ENCODE measurements around the gene NDUFAF2.
"Not testable (repeated sequence)": the region's sequence is repeated elsewhere in the genome, so short reads cannot be mapped to it uniquely, and the experiment has no call there.

NDUFAF2 gene

DNA sequence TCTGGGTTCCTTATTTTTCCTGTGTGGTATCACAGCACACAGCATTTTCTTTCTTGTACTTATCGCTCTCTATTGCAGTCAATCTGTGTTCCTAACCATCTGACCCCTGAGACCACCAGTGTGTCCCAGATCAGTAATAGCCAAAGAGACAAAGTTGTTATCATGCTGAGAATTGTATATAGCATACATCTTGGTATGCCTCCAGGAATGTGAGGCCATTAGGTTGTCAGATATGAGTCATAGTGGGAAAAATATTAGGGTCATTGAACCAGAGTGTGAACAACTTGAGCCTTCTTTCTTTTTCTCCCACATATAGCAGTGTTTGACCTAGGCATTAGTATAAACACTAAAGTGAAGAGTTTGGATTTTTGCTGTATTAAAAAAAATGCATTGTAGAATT lies 106.3 kb downstream of the NDUFAF2 start:
- no peak for DNase-seq

DNA sequence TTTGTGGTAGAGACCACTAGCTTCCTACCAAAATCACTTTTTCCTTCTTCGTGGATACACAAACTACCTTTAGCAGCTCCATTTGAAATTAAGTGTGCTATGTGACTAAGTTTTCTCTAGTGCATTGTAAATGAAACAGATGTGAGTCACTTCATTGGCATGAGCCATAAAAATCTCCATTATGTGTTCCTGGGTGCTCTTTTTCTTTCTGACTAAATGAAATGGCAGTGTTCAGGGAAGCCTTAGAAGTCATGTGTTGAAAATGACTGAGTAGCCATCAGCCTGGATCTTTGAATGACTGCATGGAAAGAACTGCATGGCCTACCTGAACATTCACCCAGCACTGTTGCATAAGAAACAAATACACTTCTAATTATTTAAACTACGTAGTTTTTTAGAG lies 107.9 kb downstream of the NDUFAF2 start:
- no peak for DNase-seq

DNA sequence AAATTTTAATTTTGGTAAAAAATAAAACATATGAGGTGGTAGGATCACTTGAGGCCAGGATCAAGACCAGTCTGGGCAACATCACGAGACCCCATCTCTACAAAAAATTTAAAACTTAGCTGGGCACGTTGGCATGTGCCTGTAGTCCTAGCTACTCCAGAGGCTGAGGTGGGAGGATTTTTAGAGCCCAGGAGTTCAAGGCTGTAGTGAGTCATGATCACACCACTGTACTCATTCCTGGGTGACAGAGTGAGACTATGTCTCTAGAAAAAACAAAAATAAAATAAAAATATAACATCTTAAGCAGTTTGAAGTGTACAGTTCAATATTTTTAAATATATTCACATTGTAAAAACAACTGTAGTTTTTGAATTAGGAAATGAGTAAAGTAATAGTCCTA lies 108.9 kb downstream of the NDUFAF2 start:
- no peak for DNase-seq

DNA sequence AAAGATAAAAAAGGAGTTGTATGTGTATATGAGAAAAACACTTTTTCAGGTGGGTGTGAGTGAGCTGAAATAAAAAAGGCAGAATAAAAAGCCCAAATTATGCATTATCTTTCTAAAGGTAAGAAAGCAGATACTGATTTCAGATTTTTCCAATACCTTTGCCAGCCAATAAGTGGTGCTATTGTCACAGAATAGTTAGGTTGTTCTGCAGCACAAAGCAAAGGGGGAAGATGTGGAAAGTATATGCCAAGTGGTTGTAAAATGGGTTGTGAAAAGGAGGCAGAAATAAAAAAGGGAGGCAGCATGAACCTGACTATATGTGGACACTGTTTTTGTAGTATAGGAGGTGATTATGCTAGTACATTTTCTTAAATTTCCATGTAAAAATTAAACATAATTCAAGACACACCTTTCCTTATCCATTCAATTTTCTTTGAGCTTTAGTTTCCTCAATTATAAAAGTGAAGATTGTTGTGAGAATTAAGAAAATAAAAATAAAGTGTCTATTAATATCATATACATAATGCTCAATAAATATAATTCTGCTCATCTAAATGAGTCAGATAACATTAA lies 110.5 kb downstream of the NDUFAF2 start:
- DNase-seq, result peak; percentile 56 to 71

DNA sequence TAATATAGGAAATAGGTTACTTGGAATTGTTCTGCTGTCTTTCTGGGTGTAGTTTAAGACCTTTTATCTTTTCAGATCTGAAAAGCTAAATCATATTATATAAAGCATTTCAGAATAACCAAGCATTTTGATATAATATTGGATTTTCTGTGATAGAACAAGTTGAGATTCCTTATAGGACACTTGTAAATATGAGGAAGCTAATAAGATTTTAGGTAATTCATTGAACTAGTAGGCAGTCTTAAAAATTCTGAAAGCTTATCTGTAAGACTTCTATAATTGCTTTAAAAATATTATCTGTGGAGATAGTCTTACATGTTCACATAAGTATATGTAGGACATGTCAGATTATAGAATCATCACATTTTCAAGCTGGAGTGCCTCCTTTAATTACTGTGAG lies 114.5 kb downstream of the NDUFAF2 start:
- DNase-seq, result no peak

- DNase-seq, result no peak
Observed at GRCh38 chr5:61069150-61069549, 124.1 kb downstream of the NDUFAF2 start.

DNA sequence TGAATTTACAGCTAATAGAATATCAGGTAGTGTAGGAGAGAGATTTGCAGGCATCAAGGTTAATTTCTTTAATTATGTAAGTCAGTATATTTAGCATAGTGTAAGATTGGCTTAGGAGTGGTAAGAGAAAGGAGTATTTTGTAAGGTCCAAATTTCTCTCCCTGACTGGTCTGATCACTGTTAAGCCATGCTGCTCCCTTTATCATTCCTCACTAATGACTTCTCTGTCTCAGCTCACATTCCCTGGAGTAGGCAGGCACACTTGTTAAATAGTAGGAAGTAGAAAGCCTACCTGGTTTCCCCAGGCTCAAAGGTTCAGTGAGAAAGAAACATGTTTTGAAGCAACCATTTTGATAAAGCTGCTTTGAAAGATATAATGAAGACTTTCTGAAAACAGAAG lies 126.5 kb downstream of the NDUFAF2 start:
- no peak for DNase-seq

DNA sequence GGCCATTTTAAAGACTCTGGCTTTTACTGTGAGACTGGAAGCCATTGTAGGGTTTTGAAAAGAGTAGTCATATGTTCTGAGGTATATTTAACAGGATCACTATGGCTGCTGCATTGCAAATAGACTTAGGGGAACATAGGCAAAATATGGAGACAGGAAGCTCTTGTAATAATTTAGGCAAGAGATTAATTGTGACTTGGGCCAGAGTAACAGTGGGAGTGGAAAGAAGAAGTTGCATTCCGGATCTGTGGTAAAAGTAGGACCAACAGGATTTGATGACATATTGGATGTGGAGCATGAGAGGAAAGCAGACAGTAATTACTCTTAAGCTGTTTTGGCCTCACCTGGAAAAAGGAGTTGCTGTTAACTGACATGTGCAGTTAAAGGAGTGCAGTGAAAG lies 131.6 kb downstream of the NDUFAF2 start:
- DNase-seq, result peak; percentile 58 to 72

DNA sequence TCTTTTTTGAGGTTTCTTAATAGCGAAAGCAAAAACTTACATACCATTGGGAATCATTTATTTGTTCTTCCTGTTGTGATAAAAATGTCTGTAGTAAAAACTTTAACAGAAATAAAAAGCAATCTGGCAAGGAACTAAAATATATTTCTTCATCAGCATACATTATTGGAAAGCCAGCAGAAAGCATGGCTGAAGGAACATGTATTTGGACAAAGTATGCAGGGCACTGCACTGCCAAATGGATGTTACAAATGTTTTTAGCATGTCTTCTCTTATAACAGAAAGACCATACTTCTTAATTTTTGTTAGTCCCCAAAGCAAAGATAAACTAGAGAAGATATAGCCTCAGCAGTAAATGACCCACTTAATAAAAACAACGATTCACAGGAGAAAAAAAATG lies 136.7 kb downstream of the NDUFAF2 start:
- no peak for DNase-seq

DNA sequence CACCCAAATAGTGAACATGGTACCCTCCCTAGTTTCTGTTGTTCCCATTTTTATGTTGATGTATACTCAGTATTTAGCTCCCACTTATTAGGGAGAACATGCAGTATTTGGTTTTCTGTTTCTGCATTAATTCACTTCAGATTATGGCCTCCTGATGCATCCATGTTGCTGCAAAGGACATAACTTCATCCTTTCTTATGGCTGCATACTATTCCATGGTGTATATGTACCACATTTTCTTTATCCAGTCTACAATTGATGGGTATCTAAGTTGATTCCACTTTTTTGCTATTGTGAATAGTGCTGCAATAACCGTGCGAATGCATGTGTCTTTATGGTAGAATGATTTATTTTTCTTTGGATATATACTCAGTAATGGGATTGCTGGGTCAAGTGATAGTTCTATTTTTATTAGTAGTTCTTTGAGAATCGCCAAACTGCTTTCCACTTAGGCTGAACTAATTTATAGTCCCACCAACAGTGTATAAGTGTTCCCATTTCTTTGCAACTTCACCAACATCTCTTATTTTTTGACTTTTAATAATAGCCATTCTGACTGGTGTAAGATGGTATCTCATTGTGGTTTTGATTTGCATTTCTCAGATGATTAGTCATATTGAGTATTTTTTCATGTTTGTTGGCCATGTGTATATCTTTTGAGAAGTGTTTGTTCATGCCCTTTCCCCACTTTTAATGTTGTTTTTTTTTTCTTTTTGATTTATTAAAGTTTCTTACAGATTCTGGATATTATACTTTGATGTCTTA lies 137.7 kb downstream of the NDUFAF2 start:
- no peak for DNase-seq

DNA sequence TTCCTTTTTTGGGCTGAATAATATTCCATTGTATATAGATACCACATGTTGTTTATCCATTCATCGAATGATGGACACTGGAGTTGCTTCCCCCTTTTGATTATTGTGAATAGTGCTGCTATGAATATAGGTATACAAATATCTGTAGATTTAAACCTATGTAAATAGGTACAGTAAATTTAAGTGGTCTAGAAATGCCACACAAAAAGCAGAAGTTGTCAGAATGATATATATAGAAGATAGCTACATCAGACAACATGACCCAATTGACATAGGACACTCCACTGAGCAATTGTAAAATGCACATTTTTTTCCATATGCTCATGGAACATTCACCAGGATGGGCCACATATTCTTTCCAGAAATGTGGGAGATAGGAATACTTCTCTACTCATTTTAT lies 139.7 kb downstream of the NDUFAF2 start:
- no peak for DNase-seq

DNA sequence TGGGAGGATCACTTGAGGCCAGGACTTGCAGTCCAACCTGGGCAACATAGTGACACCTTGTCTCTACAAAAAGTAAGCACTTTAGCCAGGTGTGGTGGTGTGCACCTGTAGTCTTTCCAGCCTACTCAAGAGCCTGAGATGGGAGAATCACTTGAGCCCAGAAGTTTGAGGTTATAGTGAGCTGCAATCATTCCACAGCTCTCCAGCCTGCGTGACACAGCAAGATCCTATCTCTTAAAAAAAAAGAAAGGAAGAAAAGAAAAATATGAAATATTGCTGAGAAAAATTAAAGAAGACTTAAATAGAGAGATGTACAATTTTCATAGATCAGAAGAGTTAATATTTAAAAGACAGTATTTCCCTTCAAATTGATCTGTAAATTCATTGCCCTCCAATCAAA lies 140.9 kb downstream of the NDUFAF2 start:
- DNase-seq, result no peak

DNA sequence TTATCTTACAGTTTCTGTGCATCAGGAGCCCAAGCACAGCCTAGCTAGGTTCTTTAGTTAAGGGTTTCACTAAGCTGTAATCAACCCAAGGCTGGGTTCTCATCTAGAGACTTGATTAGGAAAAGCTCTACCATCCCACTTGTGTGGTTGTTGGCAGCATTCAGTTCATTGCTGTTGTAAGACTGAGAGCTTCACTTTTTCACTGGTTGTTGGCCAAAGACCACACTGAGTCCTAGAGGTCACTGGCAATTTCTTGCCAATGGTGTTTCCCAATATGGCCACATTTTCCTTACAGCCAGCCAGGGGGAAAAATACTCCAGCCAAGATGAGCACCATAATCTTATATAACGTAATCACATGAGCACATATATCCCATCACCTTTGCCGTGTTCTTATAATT lies 142.9 kb downstream of the NDUFAF2 start:
- DNase-seq, result no peak

DNA sequence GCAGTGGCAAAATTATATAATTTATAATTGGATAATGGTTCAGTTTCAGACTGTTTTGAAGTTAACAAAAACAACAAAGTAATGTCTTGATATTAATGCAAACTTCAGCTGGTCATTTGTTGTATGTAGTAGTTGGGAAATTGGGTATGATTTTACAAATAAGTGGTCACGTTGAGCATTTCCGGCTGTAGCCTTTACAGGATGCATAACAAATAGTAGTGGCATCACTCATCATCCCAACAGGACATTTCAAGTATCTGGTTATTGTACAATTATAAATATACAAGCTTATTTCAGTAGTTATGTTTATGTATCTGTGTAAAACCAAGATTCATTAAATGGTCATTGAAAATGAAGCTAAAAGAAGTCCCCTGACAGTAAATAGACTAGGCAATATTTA lies 144.3 kb downstream of the NDUFAF2 start:
- no peak for DNase-seq

DNA sequence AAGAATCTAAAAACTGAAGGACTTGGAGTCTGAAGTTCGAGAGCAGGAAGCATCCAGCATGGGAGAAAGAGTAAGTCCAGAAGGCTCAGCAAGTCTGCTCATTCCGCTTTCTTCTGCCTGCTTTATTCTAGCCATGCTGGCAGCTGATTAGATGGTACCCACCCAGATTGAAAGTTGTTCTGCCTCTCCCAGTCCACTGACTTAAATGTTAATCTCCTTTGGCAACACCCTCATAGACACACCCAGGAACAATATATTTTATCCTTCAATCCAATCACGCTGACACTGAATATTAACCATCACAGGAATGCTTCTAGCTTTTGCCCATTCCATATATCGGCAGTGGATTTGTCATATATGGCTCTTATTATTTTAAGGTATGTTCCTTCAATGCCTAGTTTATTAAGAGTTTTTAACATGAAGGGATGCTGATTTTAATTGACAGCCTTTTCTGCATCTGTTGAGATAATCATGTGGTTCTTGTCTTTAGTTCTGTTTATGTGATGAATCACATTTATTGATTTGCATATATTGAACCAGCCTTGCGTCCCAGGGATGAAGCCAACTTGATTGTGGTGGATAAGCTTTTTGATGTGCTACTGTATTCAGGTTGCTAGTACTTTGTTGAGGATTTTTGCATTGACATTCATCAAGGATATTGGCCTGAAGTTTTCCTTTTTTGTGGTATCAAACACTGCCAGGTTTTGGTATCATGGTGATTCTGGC lies 148.2 kb downstream of the NDUFAF2 start:
- not testable (repeated sequence) for DNase-seq

GRCh38 chr5:61097465-61097864 lies 152.5 kb downstream of the NDUFAF2 start:
- no peak for DNase-seq

- no peak for DNase-seq
Observed at GRCh38 chr5:61098251-61098995, 153.4 kb downstream of the NDUFAF2 start.

- peak; percentile 3 to 10 for DNase-seq
Observed at GRCh38 chr5:61100437-61100836, 155.4 kb downstream of the NDUFAF2 start.

GRCh38 chr5:61114441-61114840 lies 169.4 kb downstream of the NDUFAF2 start:
- no peak for DNase-seq

DNA sequence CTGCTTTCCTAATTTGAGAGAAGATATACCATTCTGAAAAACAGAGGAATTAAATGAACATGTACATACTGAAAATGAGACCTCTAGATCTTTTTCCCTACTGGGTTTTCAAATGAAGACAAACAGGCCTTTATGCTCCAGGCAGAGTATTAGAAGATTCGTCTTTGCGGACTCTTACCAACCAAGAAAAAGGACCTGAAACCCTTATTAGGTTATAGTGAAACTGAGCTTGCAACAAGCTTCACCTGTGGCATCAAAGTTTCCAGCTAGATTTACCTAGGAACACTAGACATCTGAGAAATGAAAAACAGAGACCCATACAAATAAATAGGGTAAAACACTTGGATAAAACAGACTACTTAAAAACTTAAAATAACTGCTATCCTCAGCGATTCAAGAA lies 171.0 kb downstream of the NDUFAF2 start:
- DNase-seq, result no peak

- no peak for DNase-seq
Observed at GRCh38 chr5:61119066-61119465, 174.1 kb downstream of the NDUFAF2 start.

- DNase-seq, result no peak
Observed at GRCh38 chr5:61120534-61120933, 175.5 kb downstream of the NDUFAF2 start.

DNA sequence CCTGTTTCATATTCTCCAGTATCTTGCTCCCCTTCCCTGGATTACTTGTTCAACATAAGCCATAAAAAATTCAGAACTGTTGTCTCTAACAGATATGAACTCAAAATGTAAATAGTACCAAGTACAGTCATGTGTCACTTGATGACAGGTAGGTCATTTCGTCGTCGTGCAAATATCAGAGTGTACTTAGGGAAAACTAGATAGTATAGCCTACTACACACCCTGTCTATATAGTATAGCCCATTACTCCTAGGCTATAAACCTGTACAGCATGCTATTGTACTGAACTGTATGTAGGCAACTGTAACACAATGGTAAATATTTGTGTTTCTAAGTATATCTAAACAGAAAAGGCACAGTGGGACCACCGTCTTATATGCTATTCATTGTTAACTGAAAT lies 178.1 kb downstream of the NDUFAF2 start:
- DNase-seq, result no peak
